ENCODE measurements around the gene MYLK2.

DNA sequence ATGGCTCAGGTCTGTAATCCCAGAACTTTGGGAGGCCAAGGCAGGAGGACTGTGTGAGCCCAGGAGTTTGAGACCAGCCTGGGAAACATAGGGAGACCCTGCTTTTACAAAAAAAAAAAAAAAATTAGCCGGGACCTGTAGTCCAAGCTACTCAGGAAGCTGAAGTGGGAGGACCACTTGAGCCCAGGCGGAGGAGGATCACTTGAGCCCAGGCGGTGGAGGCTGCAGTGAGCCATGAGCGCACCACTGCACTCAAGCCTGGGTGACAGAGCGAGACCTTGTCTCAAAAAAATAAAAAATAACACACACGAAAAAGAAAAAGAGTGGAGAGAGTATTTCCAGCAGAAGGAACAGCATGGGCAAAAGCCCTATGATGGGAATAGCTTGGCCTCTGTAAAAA, 53.2 kb downstream of the MYLK2 start:
- TF ChIP-seq, protein P1, sequence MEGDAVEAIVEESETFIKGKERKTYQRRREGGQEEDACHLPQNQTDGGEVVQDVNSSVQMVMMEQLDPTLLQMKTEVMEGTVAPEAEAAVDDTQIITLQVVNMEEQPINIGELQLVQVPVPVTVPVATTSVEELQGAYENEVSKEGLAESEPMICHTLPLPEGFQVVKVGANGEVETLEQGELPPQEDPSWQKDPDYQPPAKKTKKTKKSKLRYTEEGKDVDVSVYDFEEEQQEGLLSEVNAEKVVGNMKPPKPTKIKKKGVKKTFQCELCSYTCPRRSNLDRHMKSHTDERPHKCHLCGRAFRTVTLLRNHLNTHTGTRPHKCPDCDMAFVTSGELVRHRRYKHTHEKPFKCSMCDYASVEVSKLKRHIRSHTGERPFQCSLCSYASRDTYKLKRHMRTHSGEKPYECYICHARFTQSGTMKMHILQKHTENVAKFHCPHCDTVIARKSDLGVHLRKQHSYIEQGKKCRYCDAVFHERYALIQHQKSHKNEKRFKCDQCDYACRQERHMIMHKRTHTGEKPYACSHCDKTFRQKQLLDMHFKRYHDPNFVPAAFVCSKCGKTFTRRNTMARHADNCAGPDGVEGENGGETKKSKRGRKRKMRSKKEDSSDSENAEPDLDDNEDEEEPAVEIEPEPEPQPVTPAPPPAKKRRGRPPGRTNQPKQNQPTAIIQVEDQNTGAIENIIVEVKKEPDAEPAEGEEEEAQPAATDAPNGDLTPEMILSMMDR (conservative IDR thresholded peaks at IDR 0.05; ENCODE audit: low read depth, low read length): no peak
- TF ChIP-seq SMC3 (IDR thresholded peaks at IDR 0.05; ENCODE audit: low read depth, low read length): no peak
- no peak for TF ChIP-seq POLR2A (IDR thresholded peaks at IDR 0.05; ENCODE audit: low read depth, low read length)
- TF ChIP-seq, protein P2, sequence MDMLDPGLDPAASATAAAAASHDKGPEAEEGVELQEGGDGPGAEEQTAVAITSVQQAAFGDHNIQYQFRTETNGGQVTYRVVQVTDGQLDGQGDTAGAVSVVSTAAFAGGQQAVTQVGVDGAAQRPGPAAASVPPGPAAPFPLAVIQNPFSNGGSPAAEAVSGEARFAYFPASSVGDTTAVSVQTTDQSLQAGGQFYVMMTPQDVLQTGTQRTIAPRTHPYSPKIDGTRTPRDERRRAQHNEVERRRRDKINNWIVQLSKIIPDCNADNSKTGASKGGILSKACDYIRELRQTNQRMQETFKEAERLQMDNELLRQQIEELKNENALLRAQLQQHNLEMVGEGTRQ (IDR thresholded peaks at IDR 0.05; ENCODE audit: low read depth, low read length): no peak
- no peak for TF ChIP-seq CEBPB (IDR thresholded peaks at IDR 0.05; ENCODE audit: low read depth, low read length)
- TF ChIP-seq BHLHE40 (IDR thresholded peaks at IDR 0.05; ENCODE audit: low read depth, low read length): no peak
- no peak for TF ChIP-seq MAFK (IDR thresholded peaks at IDR 0.05; ENCODE audit: low read depth, low read length)
- no peak for TF ChIP-seq RAD21 (IDR thresholded peaks at IDR 0.05; ENCODE audit: low read length)

Data from IMR-90 (cell line).